Osteoblast (primary cell): ENCODE results near the gene TMEM184A. TPM values are rescaled to one million over a fixed set of nuclear protein-coding genes. Genes with fewer than 3 reads are reported as not detected.

ENCODE experiments used
- DNase-seq: peaks from one replicate; pipeline ENCODE4 v3.0.0; 2011; ENCODE audit warnings: low spot score, mixed read lengths; ENCODE audit not compliant: insufficient read length; ENCODE audit errors: missing footprints
- H2AFZ ChIP-seq: 2 replicates; pipeline ENCODE4 v1.6.0; 2011; ENCODE audit warnings: mild to moderate bottlenecking, low read length
- H3K27ac ChIP-seq: 2 replicates; pipeline ENCODE4 v1.5.1; 2011; ENCODE audit warnings: mild to moderate bottlenecking, low read depth, low read length, moderate library complexity
- H3K27me3 ChIP-seq: 2 replicates; pipeline ENCODE4 v1.6.0; 2012; ENCODE audit warnings: mild to moderate bottlenecking, control low read depth, inconsistent platforms, low read length, moderate library complexity; ENCODE audit not compliant: insufficient read depth
- H3K36me3 ChIP-seq: 2 replicates; pipeline ENCODE4 v1.5.1; 2011; ENCODE audit warnings: mild to moderate bottlenecking, low read length, control low read depth, moderate library complexity; ENCODE audit not compliant: insufficient read depth
- H3K4me1 ChIP-seq: 2 replicates; pipeline ENCODE4 v1.5.1; 2011; ENCODE audit warnings: mild to moderate bottlenecking, low read length, control low read depth, moderate library complexity; ENCODE audit not compliant: insufficient read depth
- H3K4me2 ChIP-seq: 2 replicates; pipeline ENCODE4 v1.6.0; 2011; ENCODE audit warnings: mild to moderate bottlenecking, low read length; ENCODE audit not compliant: insufficient read depth
- H3K4me3 ChIP-seq: fragments of 200-600 bp; sonication (generic); 3 replicates; pipeline ENCODE4 v1.5.1; 2012; ENCODE audit warnings: mild to moderate bottlenecking, low read length, inconsistent platforms; ENCODE audit not compliant: insufficient read depth
- H3K79me2 ChIP-seq: 2 replicates; pipeline ENCODE4 v1.6.0; 2012; ENCODE audit warnings: mild to moderate bottlenecking, low read length, control low read depth, inconsistent platforms; ENCODE audit not compliant: insufficient read depth
- H3K9me3 ChIP-seq: 2 replicates; pipeline ENCODE4 v1.5.1; 2011; ENCODE audit warnings: low read depth, low read length, control low read depth
- H4K20me1 ChIP-seq: 2 replicates; pipeline ENCODE4 v1.6.0; 2012; ENCODE audit warnings: mild to moderate bottlenecking, low read length, control low read depth; ENCODE audit not compliant: insufficient read depth
- CTCF ChIP-seq: IDR thresholded peaks from 2 replicates; pipeline ENCODE4 v1.5.1; 2011; ENCODE audit warnings: mild to moderate bottlenecking, low read depth, low read length, moderate library complexity; ENCODE audit errors: extremely low read depth
- total RNA-seq: library from RNA; depleted of rRNA; stranded (reverse); fragments of >200 nt; gene quantifications from 2 replicates; pipeline ENCODE4 v1.2.3, GENCODE V29; 2012

The TMEM184A gene
- total RNA-seq, 1 donor: under 0.01 TPM

- H4K20me1 ChIP-seq: no peaks in the 10 kb centered on the region
- H3K27me3 ChIP-seq: peaks cover 56% of the 10 kb centered on the region
- H2AFZ ChIP-seq: no peak overlapping the region
Observed at GRCh38 chr7:1591876-1592275, 35.9 kb upstream of the TMEM184A start.

GRCh38 chr7:1591396-1591795 is 35.4 kb upstream of the TMEM184A start:
- Histone ChIP-seq H3K27ac (no peak overlapping the region), H3K36me3 (no peaks in the 10 kb centered on the region), H3K4me1 (no peaks in the 10 kb centered on the region), H3K4me2 (no peak overlapping the region), H3K27me3 (peaks cover 61% of the 10 kb centered on the region), H3K79me2 (no peaks in the 10 kb centered on the region), H3K4me3 (no peak overlapping the region), H4K20me1 (no peaks in the 10 kb centered on the region), H3K9me3 (peaks cover 4% of the 10 kb centered on the region), H2AFZ (no peak overlapping the region)
- TF ChIP-seq CTCF: no peak
- DNase-seq: peak; percentile 58

More at GRCh38 chr7:1591876-1592275, 35.9 kb upstream of the TMEM184A start:
- no peak for TF ChIP-seq CTCF
- Histone ChIP-seq H3K4me2 (no peak overlapping the region), H3K4me1 (no peaks in the 10 kb centered on the region), H3K36me3 (no peaks in the 10 kb centered on the region), H3K79me2 (no peaks in the 10 kb centered on the region), H3K4me3 (no peak overlapping the region), H3K27ac (no peak overlapping the region), H3K9me3 (peaks cover 4% of the 10 kb centered on the region)
- peak; percentile 50 for DNase-seq

- Histone ChIP-seq H3K36me3 (no peaks in the 10 kb centered on the region), H3K27me3 (peaks cover 62% of the 10 kb centered on the region), H3K79me2 (no peaks in the 10 kb centered on the region), H3K27ac (no peak overlapping the region), H3K4me2 (no peak overlapping the region), H3K9me3 (peaks cover 4% of the 10 kb centered on the region), H2AFZ (no peak overlapping the region), H3K4me1 (no peaks in the 10 kb centered on the region), H3K4me3 (no peak overlapping the region), H4K20me1 (no peaks in the 10 kb centered on the region)
- no peak for TF ChIP-seq CTCF
- peak; percentile 58 for DNase-seq
Observed at GRCh38 chr7:1590887-1591286, 34.9 kb upstream of the TMEM184A start.

GRCh38 chr7:1590476-1590875 is 34.5 kb upstream of the TMEM184A start:
- no peak for TF ChIP-seq CTCF
- Histone ChIP-seq H3K79me2 (no peaks in the 10 kb centered on the region), H3K27ac (no peak overlapping the region), H3K36me3 (no peaks in the 10 kb centered on the region), H2AFZ (no peak overlapping the region), H3K4me3 (no peak overlapping the region), H4K20me1 (no peaks in the 10 kb centered on the region), H3K27me3 (peaks cover 60% of the 10 kb centered on the region), H3K9me3 (peaks cover 4% of the 10 kb centered on the region), H3K4me1 (no peaks in the 10 kb centered on the region), H3K4me2 (no peak overlapping the region)
- peak; percentile 38 for DNase-seq
